ENCODE data around the gene SLC22A23.

SLC22A23 gene

DNA sequence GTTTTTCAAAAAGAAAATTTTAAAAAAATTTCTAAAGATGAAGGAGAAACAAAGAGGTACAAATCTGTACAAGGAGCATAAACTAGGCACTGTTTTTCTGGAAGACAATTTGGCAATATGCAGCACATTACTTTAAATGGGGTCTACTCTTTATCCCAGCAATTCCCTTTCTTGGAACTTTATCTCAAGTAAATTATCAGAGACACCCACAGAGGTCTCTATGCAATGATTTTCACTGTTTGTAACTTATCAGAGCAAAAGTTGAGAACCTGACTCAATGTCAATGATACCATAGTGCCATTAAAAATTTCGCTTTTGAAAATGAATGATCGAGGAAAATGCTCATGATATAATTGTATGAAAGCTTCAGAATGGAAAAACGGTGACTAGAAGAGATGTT, 35.7 kb downstream of the SLC22A23 start:
- DNase-seq (ENCODE audit: low spot score), result no peak

DNA sequence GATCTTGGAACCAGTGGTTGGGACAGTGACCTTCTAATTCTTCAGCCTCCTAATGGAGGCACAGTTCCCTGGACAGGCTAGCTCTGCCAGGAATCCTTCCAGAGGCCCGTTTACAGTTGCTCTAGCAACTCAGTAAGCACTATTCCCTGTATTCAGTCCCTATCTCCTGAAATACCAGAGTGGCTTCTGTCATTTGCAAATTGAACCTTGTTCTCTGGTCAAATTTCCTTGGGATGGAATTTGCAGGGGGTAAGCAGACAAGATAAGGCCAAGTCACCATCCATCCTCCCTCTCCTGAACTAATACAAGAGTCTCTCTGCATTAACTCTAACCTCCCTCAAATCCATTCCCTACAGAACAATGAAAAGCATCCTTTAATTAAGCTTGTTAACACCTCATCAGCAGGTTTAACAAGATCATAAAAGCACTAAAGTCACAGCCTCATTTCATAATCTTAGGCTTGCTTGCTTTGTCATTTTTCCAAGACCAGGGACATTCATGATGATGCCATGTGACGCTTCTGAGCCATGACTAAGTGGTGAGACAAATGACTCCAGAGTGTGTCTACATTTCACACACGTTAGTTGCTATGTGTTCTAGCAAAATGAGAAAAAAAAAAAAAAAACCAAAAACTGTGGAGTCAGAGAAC, 37.1 kb downstream of the SLC22A23 start:
- DNase-seq (ENCODE audit: low spot score), result peak; percentile 86

DNA sequence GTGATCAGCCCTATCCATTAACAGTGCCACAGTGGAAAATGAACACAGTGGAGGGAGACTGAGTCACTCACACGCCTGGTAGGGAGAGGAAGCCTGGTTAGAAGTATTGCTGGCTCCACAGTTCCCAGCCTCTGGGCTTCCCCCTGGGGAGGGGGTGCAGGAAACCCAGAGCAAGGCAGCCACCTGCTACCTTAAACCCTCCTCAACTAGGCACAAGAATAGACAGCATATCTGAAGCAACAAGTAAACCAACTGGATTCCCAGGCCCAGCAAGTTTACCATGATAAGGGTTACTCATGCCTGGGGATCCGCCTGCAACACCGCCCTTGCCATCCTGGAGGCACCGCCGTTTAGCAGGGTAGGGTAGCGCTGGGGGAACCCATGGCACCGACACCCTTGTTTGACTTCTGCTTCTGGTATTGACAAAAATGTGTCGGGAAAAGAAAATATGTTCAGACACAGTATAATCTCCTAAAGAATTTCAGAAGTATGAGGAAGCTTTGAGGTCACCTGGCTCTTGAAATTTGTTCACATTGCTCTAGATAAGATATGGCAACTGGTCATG, 38.3 kb downstream of the SLC22A23 start:
- DNase-seq (ENCODE audit: low spot score), result no peak

DNA sequence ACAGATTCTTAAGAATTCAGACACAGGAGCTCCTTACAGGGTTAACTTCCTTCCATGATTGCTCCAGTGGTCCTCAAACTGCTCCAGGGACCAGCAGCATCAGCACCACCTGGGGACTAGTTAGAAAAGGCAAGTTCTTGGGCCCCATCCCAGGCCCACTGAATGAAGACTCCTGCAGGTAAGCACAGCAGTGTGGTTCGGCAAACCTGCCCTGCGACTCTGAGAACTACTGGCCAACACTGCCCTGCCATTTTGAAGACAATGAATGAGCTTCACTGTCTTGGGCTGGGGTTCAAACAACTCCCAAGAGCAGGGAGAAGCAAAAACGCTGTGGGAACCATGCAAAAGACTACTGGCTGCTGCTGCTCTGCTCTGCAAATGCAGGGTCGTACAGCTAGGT, 39.4 kb downstream of the SLC22A23 start:
- no peak for DNase-seq (ENCODE audit: low spot score)

DNA sequence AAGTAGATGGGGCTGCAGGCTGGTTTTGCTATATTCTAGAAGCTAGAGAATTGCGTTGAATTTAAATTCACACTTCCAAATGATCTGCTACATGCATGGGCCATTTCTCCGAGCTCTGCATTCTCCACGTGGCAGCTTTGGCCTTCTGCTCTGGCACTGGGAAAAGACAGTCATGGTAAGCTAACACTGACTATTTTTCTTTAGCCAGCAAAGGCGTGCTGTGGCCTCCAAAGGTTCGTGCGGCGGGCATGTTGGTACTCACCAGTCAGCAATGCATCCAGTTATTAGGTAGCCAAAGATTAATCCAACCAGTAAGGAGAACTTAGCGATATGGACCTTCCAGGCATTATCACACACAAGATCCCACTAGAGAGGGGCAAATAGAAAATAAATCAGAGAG, 41.4 kb downstream of the SLC22A23 start:
- no peak for DNase-seq (ENCODE audit: low spot score)

DNA sequence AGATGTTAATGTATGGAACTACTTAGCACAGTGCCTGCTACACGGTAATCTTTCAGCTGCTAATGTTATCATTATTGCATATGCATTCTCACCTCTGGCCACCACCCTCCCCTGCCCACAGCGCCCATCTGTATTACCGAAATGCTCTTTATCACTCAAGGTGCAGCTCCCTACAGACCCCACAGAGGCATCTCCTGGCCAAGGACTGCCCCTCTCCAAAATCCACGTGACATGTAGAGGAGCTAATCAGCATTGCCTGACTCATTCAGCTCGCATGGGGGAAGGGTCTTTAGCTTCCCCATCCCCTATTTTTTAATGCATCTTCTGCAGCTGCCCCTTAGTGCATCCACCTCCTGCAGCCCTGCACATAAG, 41.8 kb downstream of the SLC22A23 start:
- DNase-seq (ENCODE audit: low spot score), result no peak

DNA sequence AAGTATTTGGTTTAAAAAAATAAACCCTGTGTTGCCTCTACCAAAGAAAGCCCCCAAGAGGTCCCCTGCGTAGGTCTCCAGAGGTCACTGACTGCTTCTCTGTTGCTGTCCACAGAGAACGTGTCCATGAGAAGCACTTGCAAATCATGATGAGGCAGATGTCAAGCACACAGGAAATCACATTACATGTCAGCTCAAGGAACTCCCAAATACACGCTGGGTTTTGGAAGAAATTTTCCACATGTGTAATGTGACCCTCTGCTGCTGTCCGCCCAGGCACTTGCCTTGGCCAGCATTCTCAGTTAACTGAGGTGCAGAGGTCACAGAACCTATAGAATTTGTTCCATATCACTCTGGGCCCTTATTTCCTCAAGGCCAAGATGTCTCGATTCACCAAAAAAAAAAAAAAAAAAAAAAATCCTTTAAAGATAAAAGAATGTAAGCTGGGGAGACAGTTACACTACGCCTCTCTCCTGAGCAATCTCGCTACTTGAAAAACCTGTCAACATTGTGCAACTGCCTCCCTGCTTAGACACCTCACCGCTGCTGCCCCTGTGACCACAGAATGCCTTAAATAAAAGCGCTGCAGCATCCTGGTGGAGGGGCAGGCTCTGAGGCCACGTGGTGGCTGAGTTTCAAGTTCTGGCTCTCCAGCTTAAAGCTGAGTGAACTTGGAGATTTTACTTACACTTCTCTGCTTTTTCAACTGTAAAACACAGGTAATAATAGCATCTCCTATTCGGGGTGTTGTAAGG, 42.3 kb downstream of the SLC22A23 start:
- DNase-seq (ENCODE audit: low spot score), result no peak

DNA sequence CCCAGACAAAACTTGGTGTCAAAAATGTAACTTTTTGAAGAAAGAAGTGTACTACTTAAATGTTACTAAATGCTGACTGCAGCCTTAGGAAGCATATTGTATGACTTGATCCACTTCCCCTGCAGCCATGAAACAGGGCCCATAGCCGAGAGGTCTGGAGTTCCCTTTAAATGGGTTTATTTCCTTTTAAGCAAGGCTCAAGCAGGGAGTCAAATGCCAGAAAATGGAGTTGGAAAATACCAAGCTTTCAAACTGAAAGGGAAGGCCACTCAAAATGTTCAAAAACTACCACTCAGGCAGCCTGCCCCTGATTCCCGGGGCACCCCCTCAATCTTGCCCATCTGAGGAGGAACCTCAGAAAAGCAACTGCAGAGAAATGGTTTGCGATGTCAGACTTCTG, 43.3 kb downstream of the SLC22A23 start:
- no peak for DNase-seq (ENCODE audit: low spot score)

DNA sequence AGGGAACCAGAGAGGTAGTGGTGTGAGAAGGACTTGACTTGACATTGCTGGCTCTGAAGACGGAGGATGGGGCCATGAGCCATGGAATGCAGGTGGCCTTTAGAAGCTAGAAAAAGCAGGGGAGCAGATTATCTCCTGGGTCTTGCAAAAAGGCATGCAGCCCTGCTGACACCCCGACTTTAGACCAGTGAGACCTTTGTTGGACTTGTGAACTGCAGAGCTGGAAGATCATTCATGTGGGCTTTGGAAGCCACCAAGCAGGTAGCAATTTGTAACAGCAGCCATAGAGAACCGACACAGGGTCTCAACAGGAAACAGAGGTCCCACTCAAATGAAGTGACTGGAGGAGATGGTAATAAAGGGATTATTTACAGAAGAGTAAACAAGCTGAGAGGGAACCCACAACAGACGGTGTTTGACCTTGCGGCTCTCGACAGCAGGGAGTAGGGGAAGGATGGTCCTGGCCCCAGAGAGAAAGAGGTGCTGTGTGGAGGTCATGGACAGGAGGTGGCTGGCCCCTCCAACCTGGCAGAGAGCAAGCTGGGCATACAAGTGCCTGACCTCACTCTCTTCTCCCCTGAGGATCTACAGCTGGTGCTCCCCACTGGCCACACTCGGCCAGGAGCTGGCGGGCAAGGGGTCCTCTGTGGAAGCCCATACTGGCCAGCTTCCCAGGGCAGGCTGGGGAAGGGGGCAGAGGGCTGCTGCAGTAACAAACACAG, 43.9 kb downstream of the SLC22A23 start:
- DNase-seq (ENCODE audit: low spot score), result no peak

DNA sequence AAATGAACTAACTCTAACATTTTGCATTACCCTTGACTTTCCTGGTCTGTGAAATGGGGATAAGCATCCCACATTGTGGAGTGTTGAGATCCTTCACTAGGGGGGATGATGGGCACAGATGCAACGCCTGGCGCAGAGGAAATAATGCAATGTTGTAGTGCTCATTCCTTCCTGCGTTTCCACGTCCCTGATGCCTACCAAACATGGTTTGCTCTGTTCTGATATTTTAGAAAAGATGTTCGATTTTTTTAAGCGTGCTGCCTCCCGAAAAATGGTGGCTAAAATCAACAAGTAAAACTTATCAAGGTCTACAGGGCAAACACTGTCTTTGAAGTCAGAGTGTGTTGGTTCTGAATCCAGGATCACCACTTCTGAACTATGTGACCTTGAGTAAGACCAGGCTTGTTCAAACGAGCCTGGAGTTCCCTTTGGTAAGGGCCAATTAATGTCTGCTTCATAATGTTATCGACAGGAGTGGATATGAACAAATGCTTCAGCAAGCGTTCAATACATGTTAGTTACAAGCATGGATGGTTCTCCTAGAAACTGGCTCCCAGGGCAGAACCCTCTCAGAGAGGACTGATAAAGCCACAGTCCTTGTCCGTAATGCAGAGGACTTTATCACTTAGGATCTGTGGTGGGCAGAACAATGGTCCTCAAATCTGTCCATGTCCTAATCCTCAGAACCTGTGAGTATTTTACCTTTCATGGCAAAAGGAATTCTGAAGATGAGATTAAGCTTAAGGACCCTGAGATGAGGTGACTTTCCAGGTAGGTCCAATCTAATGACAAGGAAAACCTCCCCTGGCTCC, 44.7 kb downstream of the SLC22A23 start:
- no peak for DNase-seq (ENCODE audit: low spot score)

DNA sequence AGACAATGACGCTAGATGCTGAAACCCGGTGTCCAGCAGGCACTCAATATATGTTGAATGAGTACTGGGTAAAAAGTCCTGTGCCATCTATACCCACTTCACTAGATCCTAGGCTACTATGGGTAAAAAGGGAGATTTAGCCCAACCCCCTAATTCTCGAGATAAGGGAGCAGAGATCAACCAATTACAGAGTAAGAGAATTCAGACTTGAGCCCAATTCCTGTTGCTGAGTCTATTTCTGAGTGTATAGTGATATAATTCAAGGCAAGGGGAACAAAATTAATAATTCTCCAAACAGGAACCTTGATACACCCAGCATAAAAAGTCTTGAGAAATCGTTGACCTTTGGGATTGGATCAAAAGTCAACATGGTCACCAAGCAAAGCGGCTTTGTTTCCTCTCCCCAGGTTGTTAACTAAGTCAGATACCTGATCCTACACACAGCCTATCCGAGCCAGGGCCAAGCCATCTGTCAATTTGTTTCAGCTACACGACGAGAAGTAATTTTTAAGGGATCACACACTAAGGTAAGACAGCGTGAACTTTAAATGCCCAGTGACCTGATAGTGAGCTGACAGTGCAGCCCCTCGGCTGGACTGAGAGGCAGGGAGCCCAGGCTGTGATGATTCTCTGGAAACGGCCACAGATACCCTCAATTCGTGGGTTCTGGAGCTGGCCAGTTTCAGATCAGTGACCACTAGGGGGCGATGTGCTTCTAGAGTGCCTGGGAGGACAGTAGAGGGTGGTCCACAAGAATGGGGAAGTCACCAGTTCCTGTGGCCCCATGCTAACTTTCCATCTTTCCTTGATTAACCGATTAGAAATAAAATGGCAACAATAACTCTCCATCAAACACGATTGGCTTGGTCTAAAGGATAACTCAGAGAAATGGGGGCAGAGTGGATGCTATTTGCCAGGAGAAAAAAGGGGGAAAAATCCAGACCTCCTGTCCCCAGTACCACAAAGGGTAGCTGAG, 46.2 kb downstream of the SLC22A23 start:
- peak; percentile 12 for DNase-seq (ENCODE audit: low spot score)

DNA sequence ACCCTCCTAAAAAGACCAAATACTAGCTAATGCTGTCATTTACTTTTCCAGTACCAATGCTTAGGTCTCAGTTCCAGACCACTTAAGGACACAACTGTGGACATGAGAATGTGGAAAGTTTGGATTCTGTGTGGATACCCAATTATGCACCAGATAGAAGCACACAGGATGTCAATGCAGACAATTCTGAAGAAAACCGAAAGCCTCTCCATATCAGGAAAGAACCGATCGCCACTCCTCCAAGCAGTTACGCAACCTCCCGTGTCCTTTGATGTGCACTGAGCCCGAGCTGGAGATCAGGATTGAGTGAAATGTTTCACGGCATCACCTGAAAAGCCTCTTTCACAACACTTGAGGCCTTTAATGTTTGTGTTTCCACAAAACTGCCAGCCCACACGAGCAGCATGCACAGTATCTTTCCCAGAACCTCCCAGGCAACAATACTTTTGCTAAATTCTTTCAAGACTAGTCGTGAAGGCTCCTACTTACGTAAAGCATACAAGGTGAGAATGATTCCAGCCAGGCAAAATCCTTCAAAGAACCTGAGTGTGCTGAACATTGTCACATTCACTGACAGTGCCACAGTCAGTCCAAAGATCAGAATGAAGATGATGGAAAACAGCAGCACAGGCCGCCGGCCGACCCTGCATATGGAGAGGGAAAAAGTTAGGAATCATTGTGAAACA, 47.0 kb downstream of the SLC22A23 start:
- DNase-seq (ENCODE audit: low spot score), result no peak

DNA sequence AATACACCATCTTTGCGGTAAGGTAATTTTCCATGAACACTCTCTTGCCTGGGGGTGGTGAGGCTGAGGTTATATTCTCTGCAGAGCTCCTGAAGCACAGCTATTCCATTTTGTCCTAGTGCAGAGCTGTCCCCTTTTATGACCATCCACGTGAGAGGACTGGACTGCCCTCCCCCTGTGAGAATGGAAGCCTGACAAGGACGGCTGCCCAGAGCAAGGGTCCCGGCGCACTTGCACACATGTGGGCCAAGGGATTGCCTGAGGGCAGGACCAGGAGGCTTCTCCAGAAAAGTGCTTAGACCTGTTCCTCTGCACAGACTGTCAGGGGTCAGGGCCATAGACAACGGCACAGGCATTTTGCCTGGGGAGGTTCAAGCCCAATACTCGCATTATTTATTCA, 48.2 kb downstream of the SLC22A23 start:
- DNase-seq (ENCODE audit: low spot score), result no peak

DNA sequence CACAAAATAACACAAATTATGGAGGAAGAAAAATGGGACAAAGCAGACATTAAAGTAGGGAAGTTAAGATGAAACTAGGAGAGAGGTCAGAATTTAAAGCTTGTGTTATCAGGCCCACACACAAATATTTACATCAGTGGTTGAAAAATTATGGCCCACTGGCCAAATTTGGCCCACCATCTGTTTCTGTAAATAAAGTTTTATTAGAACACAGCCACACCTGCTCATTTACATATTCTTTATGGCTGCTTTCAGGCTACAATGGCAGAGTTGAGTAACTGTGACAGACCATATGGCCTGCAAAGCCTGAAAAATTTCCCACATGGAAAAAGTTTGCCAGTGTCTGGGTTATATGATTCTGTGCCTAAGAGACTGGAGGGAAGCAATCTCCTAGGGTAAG, 49.0 kb downstream of the SLC22A23 start:
- no peak for DNase-seq (ENCODE audit: low spot score)

DNA sequence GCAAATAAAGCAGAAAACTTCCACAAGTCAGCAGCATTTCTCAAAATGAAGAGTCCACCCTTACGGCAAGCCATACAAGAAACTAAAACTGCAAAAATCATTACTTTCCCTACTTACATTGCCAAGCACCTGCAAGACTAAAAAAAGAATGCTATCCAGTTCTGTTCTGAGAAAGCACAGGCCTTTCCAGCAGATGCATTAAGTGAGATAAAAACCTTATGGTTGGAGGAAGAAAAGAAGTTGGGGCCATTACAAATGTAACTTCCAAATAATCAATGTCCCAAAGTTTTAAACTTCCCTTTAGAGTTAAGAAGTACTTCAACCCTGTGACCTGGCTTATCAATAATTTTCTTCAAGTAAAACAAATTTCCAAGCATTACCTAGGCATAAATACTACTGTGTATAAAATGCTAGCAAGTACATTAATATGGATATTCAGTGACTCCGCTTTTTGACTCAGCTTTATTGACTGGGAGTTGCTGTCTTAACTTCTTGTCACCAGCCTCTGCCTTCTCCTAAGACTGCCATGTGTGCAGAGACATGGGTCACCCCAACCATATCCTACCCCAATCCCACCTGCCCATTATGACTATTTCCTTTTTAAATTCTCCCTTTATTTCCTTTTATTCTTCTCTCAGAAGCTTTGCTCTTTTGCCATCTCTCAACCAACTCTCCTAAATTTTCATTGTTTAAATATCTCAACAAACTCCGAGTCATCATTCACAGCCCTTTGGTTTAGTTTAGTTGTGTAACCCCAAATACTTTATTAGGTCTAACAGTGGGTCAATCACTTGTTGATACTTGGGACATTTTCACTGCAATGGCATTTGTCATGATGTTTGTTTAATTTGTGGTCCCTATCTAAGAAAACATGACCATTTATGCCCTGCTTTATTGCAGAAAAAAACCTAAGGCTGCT, 49.7 kb downstream of the SLC22A23 start:
- no peak for DNase-seq (ENCODE audit: low spot score)

DNA sequence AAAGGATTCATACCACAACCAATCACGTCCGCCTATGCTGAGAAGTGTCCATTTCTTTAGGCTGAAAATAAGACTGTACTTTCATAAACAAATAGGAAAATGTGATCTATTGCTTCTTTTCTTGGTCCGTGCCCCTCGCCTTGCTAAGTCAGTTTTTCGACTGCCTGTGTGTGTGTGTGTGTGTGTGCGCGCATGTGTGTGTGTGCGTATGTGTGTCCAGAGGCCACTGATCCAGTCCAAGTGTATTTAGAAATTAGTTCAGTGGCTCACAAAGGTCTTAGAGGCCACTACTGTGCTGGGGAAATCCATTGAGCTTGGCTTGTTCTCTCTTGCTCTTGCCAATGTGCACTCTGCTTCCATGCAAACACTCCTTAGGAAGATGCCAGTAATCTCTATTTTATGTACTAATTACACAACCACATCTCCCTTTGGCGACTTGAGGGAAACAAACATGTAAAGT, 50.5 kb downstream of the SLC22A23 start:
- DNase-seq (ENCODE audit: low spot score), result no peak

DNA sequence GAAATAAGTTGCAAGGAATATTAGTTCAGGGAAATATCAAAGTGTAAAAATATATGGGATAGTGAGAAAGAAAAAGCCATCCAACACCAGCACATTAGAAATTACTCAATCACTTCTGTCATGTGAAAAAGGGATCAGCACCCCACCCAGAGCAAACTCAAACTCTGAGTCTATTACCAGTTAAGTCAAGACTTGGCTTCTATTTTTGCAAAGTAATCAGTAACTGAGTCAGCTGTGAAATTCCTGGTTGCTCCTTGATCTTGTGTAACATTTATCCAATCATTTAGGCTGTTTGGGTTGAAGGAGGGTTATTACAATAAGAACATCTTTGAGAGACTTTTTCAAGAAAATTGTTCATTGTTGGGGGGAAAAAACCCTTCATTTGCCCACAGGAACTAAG, 51.2 kb downstream of the SLC22A23 start:
- DNase-seq (ENCODE audit: low spot score), result no peak

DNA sequence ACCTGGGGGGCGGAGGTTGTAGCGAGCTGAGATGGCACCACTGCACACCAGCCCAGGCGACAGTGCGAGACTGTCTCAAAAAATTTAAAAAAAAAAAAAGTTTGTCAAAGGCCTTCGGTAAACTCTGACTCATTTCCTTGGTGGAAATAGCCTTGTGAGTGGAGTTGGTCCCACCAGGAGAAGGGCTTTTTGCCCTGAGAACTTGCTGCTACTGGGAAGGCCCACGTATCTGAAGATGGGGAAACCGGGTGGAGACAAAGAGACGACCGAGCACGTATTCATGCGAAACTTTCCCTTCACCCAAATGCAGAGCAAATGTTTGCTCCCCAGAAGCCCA, 51.7 kb downstream of the SLC22A23 start:
- DNase-seq (ENCODE audit: low spot score), result no peak

Measured in RKO (cell line).